DMS 273 treated with DMSO at 0.1 percent for 48 hours (cell line): Measurements from ENCODE around the gene ATP13A5.

Source experiments
- DNase-seq: peaks from one replicate; lab custom pipeline; 2025; lab: John Stamatoyannopoulos, UW

The ATP13A5 gene

GRCh38 chr3:193253986-193254660 is 124.4 kb downstream of the ATP13A5 start:
- DNase-seq, result peak; percentile 56

GRCh38 chr3:193250492-193250891 is 128.1 kb downstream of the ATP13A5 start:
- no peak for DNase-seq

GRCh38 chr3:193248848-193249468 is 129.6 kb downstream of the ATP13A5 start:
- no peak for DNase-seq

- DNase-seq, result no peak
Measured at GRCh38 chr3:193243571-193243970, 135.0 kb downstream of the ATP13A5 start.

GRCh38 chr3:193241716-193242115 is 136.8 kb downstream of the ATP13A5 start:
- no peak for DNase-seq

GRCh38 chr3:193240850-193241706 is 137.5 kb downstream of the ATP13A5 start, which contains the start of gene PLAAT1:
TSS of gene PLAAT1 (plus strand) at chr3:193241222. CDS start at chr3:193255651, 14,429 bp downstream.
- peak; percentile 85 for DNase-seq

- DNase-seq, result peak; percentile 76
Measured at GRCh38 chr3:193240436-193240849, 138.1 kb downstream of the ATP13A5 start.

GRCh38 chr3:193237030-193237429 is 141.5 kb downstream of the ATP13A5 start:
- DNase-seq, result peak; percentile 55

GRCh38 chr3:193236599-193236998 is 142.0 kb downstream of the ATP13A5 start:
- DNase-seq, result no peak

GRCh38 chr3:193231201-193231600 is 147.4 kb downstream of the ATP13A5 start:
- peak; percentile 86 for DNase-seq

GRCh38 chr3:193230610-193231009 is 147.9 kb downstream of the ATP13A5 start:
- peak; percentile 99 for DNase-seq

- DNase-seq, result peak; percentile 77
Measured at GRCh38 chr3:193229851-193230420, 148.6 kb downstream of the ATP13A5 start.

GRCh38 chr3:193228206-193228605 is 150.3 kb downstream of the ATP13A5 start:
- no peak for DNase-seq

- DNase-seq, result no peak
Measured at GRCh38 chr3:193225302-193226125, 153.0 kb downstream of the ATP13A5 start.
